Loucy (cell line): ENCODE data around the gene CCL14.

Experiments
- H2AFZ ChIP-seq: fragments of 200-600 bp; sonication (generic); 2 replicates; pipeline ENCODE4 v1.6.0; 2016; ENCODE audit warnings: antibody characterized with exemption, mild to moderate bottlenecking, low read length, moderate library complexity
- H3F3A ChIP-seq: fragments of 200-600 bp; 2 replicates; pipeline ENCODE4 v1.6.0; 2016; ENCODE audit warnings: antibody characterized with exemption, low read depth, mild to moderate bottlenecking
- H3K27me3 ChIP-seq: fragments of 200-600 bp; sonication (generic); 2 replicates; pipeline ENCODE4 v1.6.1; 2014; ENCODE audit warnings: low read length, mild to moderate bottlenecking; ENCODE audit not compliant: insufficient read depth, poor library complexity, severe bottlenecking
- H3K36me3 ChIP-seq: fragments of 200-600 bp; sonication (generic); 2 replicates; pipeline ENCODE4 v1.6.1; 2016; ENCODE audit warnings: low read length; ENCODE audit not compliant: insufficient read depth
- H3K4me1 ChIP-seq: fragments of 200-600 bp; sonication (generic); 2 replicates; pipeline ENCODE4 v1.5.1; 2014; ENCODE audit warnings: low read length, mild to moderate bottlenecking; ENCODE audit not compliant: insufficient read depth, poor library complexity, severe bottlenecking
- H3K4me2 ChIP-seq: fragments of 200-600 bp; sonication (generic); 2 replicates; pipeline ENCODE4 v1.6.0; 2014; ENCODE audit warnings: antibody characterized with exemption, low read length, low read depth, mild to moderate bottlenecking; ENCODE audit not compliant: poor library complexity, severe bottlenecking
- H3K4me3 ChIP-seq: fragments of 200-600 bp; sonication (generic); 2 replicates; pipeline ENCODE4 v1.5.1; 2014; ENCODE audit warnings: low read length, mild to moderate bottlenecking, mixed read lengths; ENCODE audit not compliant: poor library complexity, severe bottlenecking
- H3K79me2 ChIP-seq: fragments of 200-600 bp; sonication (generic); 2 replicates; pipeline ENCODE4 v1.6.1; 2014; ENCODE audit warnings: low read length; ENCODE audit not compliant: insufficient read depth
- H3K9ac ChIP-seq: fragments of 200-600 bp; sonication (generic); 2 replicates; pipeline ENCODE4 v1.6.0; 2014; ENCODE audit warnings: mild to moderate bottlenecking, low read depth, low read length, moderate library complexity; ENCODE audit not compliant: poor library complexity, severe bottlenecking
- H3K9me2 ChIP-seq: fragments of 200-600 bp; sonication (generic); replicated peaks from 2 replicates; pipeline ENCODE4 v1.6.1; 2016; ENCODE audit warnings: low read depth, low read length, mixed read lengths
- H3K9me3 ChIP-seq: fragments of 200-600 bp; sonication (generic); 2 replicates; pipeline ENCODE4 v1.6.1; 2014; ENCODE audit warnings: mild to moderate bottlenecking, antibody characterized with exemption, low read length, low read depth; ENCODE audit not compliant: insufficient read depth
- H4K20me1 ChIP-seq: fragments of 200-600 bp; sonication (generic); 2 replicates; pipeline ENCODE4 v1.6.0; 2014; ENCODE audit warnings: antibody characterized with exemption, low read length, mild to moderate bottlenecking; ENCODE audit not compliant: insufficient read depth, poor library complexity, severe bottlenecking
- EZH2phosphoT487 ChIP-seq: fragments of 200-600 bp; IDR thresholded peaks from 2 replicates; pipeline ENCODE4 v1.6.1; 2018; ENCODE audit warnings: antibody characterized with exemption, mild to moderate bottlenecking, moderate library complexity, borderline replicate concordance
- TF ChIP-seq, protein P1 (sequence below): fragments of 200-600 bp; sonication (generic); conservative IDR thresholded peaks from 2 replicates; pipeline ENCODE4 v1.5.1; 2014; ENCODE audit warnings: mild to moderate bottlenecking, antibody characterized with exemption, low read length

Gene CCL14

DNA sequence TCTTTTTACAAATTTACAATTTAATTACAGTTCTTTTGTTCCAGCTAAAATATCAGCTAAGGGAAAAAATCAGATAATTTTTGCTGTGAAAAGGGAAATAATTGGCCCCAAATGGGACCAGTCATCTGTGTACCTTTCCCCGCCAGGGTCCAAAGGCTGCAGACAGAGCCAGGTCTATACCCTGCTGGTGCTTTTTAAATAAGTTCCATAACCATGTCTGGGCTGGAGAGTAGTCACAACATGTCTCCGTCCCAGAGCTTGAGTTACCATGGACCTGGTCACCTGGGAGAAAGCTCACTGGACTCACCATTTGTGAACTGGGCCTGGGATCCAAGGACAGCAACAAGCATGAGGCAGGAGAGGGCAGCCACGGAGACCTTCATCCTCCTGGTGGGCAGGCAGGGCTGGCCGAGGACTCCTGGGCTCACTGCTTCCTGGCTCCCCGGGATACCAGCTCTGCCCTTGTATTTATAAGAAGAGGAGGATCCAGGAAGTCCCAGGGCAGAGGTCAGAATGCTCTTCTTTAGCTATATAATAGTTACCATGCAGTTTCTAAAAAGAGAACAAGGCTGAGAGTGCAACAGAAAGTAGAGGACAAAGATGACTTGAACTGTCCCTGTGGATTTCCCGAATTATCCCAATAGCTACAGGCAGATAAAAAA is 14.7 kb upstream of the CCL14 start, which contains the start of gene CCL15:
TSS of gene CCL15 (minus strand) at position 444 of the 662 bp plus-strand sequence. CDS start at position 383, 61 bp downstream.
- H3K79me2 ChIP-seq: no peaks in the 10 kb centered on the region
- peaks cover 9% of the 10 kb centered on the region for H3K4me1 ChIP-seq
- no peak for TF ChIP-seq EZH2phosphoT487
- TF ChIP-seq, protein P1, sequence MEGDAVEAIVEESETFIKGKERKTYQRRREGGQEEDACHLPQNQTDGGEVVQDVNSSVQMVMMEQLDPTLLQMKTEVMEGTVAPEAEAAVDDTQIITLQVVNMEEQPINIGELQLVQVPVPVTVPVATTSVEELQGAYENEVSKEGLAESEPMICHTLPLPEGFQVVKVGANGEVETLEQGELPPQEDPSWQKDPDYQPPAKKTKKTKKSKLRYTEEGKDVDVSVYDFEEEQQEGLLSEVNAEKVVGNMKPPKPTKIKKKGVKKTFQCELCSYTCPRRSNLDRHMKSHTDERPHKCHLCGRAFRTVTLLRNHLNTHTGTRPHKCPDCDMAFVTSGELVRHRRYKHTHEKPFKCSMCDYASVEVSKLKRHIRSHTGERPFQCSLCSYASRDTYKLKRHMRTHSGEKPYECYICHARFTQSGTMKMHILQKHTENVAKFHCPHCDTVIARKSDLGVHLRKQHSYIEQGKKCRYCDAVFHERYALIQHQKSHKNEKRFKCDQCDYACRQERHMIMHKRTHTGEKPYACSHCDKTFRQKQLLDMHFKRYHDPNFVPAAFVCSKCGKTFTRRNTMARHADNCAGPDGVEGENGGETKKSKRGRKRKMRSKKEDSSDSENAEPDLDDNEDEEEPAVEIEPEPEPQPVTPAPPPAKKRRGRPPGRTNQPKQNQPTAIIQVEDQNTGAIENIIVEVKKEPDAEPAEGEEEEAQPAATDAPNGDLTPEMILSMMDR: no peak
- no peaks in the 10 kb centered on the region for H3K36me3 ChIP-seq
- no peaks in the 10 kb centered on the region for H3F3A ChIP-seq
- H4K20me1 ChIP-seq: no peaks in the 10 kb centered on the region
- no peak within 1 kb of the TSS for H3K4me2 ChIP-seq
- H3K9me2 ChIP-seq: no peaks in the 10 kb centered on the region
- no peaks in the 10 kb centered on the region for H3K9me3 ChIP-seq
- no peak within 1 kb of the TSS for H3K9ac ChIP-seq
- H3K4me3 ChIP-seq: no peak within 1 kb of the TSS
- H2AFZ ChIP-seq: no peak within 1 kb of the TSS
- no peaks in the 10 kb centered on the region for H3K27me3 ChIP-seq

DNA sequence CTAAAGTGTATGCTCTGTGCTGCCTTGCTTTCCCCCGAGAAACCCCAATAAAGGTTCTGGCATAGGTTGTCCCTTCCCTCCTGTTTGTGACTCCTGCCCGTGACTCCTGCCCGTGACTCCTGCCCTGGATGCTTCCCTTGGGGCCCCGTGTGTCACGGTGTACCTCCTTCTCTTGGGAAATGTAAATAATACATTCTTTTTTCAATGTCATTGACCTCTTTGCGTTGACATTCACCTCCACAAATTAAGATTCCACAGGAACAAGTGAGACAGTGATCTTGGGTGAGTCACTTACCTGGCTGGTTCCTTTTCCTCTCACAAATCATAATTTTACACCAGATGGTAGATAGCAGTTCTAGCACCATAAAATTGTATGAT is 14.2 kb upstream of the CCL14 start:
- H3K9me3 ChIP-seq: no peaks in the 10 kb centered on the region
- no peak for TF ChIP-seq EZH2phosphoT487
- TF ChIP-seq, protein P1: no peak
- H3K36me3 ChIP-seq: no peaks in the 10 kb centered on the region
- H3K4me1 ChIP-seq: peaks cover 9% of the 10 kb centered on the region
- H3K9me2 ChIP-seq: no peaks in the 10 kb centered on the region
- no peaks in the 10 kb centered on the region for H3F3A ChIP-seq
- H2AFZ ChIP-seq: no peak overlapping the region
- no peak overlapping the region for H3K4me3 ChIP-seq
- no peak overlapping the region for H3K4me2 ChIP-seq
- no peaks in the 10 kb centered on the region for H4K20me1 ChIP-seq
- H3K27me3 ChIP-seq: no peaks in the 10 kb centered on the region
- H3K9ac ChIP-seq: no peak overlapping the region
- H3K79me2 ChIP-seq: no peaks in the 10 kb centered on the region

DNA sequence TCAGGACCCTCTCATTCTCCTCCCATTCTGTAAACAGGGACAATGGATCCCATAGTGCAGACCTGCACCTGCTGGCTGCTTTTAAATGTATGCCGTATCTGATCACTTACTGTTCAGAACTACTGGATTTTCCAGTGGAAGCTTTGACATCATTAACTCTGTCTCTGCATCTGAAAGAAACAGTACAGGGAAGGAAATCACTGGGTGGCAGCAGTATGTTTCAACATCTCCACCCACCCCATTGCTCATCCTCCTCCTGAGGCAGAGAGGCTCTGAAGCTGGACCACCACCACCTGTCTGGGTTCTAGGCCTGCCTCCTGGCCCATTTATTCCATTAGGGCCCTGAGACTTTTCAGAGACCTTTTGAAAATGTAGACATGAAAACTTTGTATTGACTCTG is 12.2 kb upstream of the CCL14 start:
- no peak overlapping the region for H3K9ac ChIP-seq
- H3K27me3 ChIP-seq: no peaks in the 10 kb centered on the region
- no peaks in the 10 kb centered on the region for H3K9me2 ChIP-seq
- H3K4me3 ChIP-seq: no peak overlapping the region
- H3K79me2 ChIP-seq: no peaks in the 10 kb centered on the region
- H3K9me3 ChIP-seq: no peaks in the 10 kb centered on the region
- no peaks in the 10 kb centered on the region for H3K36me3 ChIP-seq
- H3K4me1 ChIP-seq: no peaks in the 10 kb centered on the region
- H4K20me1 ChIP-seq: no peaks in the 10 kb centered on the region
- no peaks in the 10 kb centered on the region for H3F3A ChIP-seq
- H2AFZ ChIP-seq: no peak overlapping the region
- no peak for TF ChIP-seq EZH2phosphoT487
- TF ChIP-seq, protein P1: no peak
- no peak overlapping the region for H3K4me2 ChIP-seq
